Mononuclear cell (primary cell): ENCODE results near the gene SLC2A14. TPM values are rescaled to one million over a fixed set of nuclear protein-coding genes. Genes with fewer than 3 reads are reported as not detected.
"Not testable (repeated sequence)": the region's sequence is repeated elsewhere in the genome, so short reads cannot be mapped to it uniquely, and the experiment has no call there.

ENCODE experiments used
- H3K27me3 ChIP-seq: 2 replicates; pipeline ENCODE4 v1.6.0; 2011; ENCODE audit warnings: low read length, control low read depth; ENCODE audit not compliant: insufficient read depth
- H3K4me1 ChIP-seq: 2 replicates; pipeline ENCODE4 v1.5.1; 2011; ENCODE audit warnings: mild to moderate bottlenecking, low read length, control low read depth; ENCODE audit not compliant: insufficient read depth
- H3K4me3 ChIP-seq: 2 replicates; pipeline ENCODE4 v1.5.1; 2011; ENCODE audit warnings: mild to moderate bottlenecking, low read length, moderate library complexity
- H3K9me3 ChIP-seq: 2 replicates; pipeline ENCODE4 v1.5.1; 2011; ENCODE audit warnings: low read depth, mild to moderate bottlenecking, control low read depth, low read length
- total RNA-seq: library from RNA; depleted of rRNA; stranded (reverse); fragments of >200 nt; gene quantifications from one replicate; pipeline ENCODE4 v1.2.3, GENCODE V29; 2012

Gene SLC2A14
- total RNA-seq, 1 donor: 0.21 TPM

DNA sequence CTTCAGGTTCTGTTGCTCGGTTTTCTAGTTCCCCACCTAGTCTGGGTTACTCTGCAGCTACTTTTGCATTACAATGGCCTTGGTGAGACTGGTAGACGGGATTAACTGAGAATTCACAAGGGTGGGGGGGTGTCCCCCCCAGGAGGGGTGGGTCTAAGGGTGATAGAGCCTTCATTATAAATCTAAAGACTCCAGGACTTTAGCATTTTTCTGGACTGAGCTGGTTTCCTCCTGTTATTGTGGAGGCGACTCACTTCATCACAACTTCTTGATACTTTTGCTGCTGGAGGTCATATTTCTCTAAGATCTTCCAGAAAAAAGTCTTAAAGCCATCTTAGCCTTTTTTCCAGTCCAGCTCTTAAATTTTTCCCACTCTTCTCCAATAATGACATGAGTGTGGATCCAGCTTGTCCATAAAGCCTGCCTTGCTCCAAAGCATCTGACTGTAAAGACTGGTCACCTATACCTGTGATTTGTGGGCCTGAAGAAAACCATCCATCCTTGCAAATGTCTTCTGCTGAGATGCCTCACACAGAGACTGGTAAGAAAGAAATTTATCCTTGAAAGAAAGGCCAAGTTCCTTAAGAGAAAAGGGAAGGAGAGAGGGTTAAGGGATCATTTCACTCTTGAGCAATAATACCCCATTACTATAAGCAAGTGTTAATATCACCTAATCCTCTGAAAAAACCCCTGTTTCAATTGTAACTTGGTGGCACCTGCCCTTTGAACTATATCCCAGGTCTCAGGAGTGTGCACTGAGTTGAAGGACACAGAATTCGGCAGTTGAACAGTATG lies 19.7 kb upstream of the SLC2A14 start:
- no peaks in the 10 kb centered on the region for H3K9me3 ChIP-seq
- no peak overlapping the region for H3K4me3 ChIP-seq
- H3K4me1 ChIP-seq: peaks cover 22% of the 10 kb centered on the region
- no peaks in the 10 kb centered on the region for H3K27me3 ChIP-seq

DNA sequence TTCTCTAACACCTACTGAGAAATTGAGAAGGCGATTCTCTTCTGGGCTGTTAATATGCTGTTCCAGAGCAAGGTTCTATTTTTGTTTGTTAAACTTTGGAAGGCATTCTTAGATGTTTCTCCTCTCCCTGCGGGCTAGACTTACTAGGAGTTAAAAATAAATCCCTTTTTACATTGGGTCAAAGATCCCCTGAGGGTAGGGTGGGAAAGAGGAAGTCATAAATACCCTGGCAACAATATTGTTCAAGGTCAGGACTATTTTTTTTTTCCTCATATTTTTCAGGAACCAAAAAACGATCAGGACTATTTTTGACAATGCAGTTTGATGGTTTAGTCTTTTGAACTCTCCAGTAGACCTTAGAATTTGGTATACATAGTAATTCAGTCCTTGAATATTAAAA lies 12.0 kb upstream of the SLC2A14 start:
- Histone ChIP-seq H3K4me1 (peaks cover 10% of the 10 kb centered on the region), H3K4me3 (no peak overlapping the region), H3K27me3 (no peaks in the 10 kb centered on the region), H3K9me3 (no peaks in the 10 kb centered on the region)

DNA sequence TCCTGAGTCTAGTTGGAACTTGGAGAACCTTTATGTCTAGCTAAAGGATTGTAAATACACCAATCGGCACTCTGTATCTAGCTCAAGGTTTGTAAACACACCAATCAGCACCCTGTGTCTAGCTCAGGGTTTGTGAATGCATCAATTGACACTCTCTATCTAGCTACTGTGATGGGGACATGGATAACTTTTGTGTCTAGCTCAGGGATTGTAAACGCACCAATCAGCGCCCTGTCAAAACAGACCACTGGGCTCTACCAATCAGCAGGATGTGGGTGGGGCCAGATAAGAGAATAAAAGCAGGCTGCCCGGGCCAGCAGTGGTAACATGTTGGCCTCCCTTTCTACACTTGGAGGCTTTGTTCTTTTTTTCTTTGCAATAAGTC lies 9.0 kb upstream of the SLC2A14 start:
- H3K4me3 ChIP-seq, H3K27me3 ChIP-seq, H3K4me1 ChIP-seq, H3K9me3 ChIP-seq: not testable (repeated sequence)

DNA sequence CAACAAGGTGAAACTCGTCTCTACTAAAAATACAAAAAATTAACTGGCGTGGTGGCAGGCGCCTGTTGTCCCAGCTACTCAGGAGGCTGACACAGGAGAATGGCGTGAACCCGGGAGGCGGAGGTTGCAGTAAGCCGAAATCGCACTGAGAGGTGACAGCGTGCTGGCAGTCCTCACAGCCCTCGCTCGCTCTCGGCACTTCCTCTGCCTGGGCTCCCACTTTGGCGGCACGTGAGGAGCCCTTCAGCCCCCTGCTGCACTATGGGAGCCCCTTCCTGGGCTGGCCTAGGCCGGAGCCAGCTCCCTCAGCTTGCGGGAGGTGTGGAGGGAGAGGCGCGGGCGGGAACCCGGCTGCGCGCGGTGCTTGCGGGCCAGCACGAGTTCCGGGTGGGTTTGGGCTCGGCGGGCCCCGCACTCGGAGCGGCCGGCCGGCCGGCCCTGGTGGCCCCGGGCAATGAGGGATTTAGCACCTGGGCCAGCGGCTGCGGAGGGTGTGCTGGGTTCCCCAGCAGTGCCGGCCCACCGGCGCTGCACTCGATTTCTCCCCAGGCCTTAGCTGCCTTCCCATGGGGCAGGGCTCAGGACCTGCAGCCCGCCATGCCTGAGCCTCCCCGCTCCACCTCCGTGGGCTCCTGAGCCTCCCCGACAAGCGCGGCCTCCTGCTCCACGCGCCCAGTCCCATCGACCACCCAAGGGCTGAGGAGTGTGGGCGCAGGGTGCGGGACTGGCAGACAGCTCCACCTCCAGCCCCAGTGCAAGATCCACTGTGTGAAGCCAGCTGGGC lies 8.4 kb upstream of the SLC2A14 start:
- H3K9me3 ChIP-seq, H3K4me1 ChIP-seq, H3K27me3 ChIP-seq, H3K4me3 ChIP-seq: not testable (repeated sequence)

DNA sequence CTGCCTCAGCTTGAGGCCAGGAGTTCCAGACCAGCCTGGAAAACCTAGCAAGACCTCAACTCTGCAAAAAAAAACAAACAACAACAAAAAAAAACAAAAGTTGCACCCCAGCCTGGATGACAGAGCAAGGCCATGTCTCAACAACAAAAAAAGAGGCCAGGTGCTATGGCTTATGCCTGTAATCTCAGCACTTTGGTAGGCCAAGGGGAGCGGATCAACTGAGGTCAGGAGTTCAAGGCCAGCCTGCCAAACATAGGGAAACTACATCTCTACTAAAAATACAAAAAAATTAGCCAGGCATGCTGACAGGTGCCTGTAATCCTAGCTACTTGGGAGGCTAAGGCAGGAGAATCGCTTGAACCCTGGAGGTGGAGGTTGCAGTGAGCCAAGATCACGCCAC lies 6.5 kb upstream of the SLC2A14 start:
- peaks cover under 1% of the 10 kb centered on the region for H3K27me3 ChIP-seq
- H3K4me3 ChIP-seq: no peak overlapping the region
- H3K4me1 ChIP-seq: no peaks in the 10 kb centered on the region
- H3K9me3 ChIP-seq: no peaks in the 10 kb centered on the region

DNA sequence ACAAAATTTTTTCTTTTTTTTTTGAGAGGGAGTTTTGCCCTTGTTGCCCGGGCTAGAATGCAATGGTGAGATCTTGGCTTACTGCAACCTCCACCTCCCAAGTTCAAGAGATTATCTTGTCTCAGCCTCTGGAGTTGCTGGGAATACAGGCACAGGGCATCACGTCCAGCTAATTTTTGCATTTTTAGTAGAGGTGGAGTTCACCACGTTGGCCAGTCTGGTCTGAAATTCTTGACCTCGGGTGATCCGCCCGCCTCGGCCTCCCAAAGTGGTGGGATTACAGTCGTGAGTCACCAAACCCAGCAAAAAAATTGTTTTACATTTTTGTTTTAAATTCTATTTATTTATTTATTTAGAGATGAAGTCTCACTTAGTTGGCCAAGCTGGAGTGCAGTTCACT lies 4.7 kb upstream of the SLC2A14 start:
- peaks cover 18% of the 10 kb centered on the region for H3K27me3 ChIP-seq

DNA sequence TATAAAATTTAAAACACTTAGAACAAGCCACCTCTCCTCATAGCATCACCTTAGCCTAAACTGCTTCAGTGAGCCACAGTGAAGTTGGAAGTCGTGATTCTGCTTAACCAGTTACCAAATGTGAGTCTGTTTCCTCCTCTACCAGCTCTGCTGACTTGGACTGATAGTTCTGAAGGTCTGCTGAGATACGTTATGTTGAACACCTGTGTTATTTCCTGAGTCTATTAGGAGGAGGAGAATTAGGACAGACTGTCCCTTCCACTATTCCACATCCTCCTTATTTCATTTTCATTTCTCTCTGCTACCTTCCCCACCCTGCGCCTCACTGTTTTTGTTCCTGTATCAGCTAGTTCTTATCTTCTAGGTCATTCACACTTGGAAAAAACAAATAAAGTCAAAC lies 2.4 kb downstream of the SLC2A14 start:
- Histone ChIP-seq H3K4me1 (peaks cover 7% of the 10 kb centered on the region), H3K4me3 (no peak overlapping the region), H3K27me3 (peaks cover 27% of the 10 kb centered on the region), H3K9me3 (no peaks in the 10 kb centered on the region)

More for the DNA sequence above, 4.7 kb upstream of the SLC2A14 start:
- Histone ChIP-seq H3K4me3 (no peak overlapping the region), H3K4me1 (peaks cover 7% of the 10 kb centered on the region), H3K9me3 (no peaks in the 10 kb centered on the region)

DNA sequence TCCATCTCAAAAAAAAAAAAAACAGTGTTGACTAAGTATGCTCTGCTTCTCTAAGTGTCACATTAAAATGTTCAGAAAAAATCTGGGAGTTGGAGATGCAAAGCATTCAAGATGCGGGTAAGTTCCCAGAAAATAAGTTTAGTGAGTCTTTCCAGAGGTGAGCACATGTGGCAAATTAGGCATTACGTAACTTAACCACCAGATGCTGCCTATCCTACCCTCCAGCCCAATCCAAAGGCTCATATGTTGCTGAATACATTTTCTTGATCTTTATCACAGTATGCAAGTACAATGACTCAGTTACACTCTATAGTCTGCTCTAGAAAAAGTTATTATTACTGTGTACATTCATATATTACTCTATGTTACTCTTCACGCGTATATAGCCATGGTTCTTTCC lies 3.6 kb downstream of the SLC2A14 start:
- Histone ChIP-seq H3K9me3 (no peaks in the 10 kb centered on the region), H3K4me1 (peaks cover 7% of the 10 kb centered on the region), H3K27me3 (peaks cover 26% of the 10 kb centered on the region), H3K4me3 (no peak overlapping the region)

DNA sequence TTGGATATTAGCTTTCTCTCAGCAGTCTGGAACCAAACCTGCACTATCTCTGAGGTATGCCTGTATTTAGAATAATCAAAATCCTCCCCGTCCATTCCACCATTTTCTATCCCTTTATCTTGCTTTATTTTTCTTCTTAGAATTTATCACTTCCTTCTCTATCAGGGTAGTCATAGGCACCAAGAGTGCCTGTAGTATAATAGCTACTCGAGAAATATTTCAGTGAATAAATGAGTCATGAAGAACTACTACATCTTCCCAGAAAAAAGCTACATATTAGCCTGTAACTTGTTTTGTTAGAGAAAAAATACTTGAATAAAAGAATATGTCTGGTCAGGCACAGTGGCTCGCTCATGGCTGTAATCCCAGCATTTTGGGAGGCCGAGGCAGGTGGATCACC lies 4.3 kb downstream of the SLC2A14 start:
- Histone ChIP-seq H3K4me1 (peaks cover 11% of the 10 kb centered on the region), H3K4me3 (no peak overlapping the region), H3K9me3 (no peaks in the 10 kb centered on the region), H3K27me3 (peaks cover 18% of the 10 kb centered on the region)

DNA sequence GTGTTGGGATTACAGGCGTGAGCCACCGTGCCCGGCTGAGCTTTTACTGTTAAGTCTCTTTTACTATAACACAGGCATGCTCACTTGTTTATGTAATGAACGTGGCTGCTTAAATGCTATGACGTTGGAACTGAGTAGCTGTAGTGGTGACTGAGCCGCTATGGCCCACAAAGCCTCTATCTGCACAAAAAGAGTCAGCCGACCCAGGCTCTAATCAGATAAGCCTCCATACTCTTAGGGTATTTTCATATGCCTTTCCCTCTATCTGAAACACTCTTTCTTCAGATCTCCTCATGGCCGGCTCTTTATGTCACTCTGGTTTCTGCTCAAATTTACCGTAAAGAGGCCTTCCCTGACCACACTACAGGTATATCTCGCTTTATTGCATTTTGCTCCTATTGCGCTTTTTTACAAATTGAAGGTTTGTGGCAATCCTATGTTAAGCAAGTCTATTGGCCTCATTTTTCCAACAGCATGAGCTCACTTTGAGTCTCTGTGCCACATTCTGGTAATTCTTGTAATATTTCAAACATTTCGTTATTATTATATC lies 8.0 kb downstream of the SLC2A14 start:
- Histone ChIP-seq H3K4me1 (peaks cover 16% of the 10 kb centered on the region), H3K27me3 (no peaks in the 10 kb centered on the region), H3K4me3 (no peak overlapping the region), H3K9me3 (no peaks in the 10 kb centered on the region)

DNA sequence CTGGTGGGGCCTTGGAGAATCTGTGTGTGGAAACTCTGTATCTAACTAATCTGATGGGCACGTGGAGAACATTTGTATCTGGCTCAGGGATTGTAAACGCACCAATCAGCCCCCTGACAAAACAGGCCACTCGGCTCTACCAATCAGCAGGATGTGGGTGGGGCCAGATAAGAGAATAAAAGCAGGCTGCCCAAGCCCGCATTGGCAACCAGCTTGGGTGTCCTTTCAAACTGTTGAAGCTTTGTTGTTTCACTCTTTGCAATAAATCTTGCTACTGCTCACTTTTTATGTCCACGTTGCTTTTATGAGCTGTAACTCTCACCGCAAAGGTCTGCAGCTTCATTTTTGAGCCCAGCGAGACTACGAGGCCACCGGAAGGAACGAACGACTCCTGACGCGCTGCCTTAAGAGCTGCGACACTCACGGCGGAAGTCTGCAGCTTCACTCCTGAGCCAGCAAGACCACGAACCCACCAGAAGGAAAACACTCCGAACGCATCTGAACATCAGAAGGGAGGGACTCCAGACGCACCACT lies 9.8 kb downstream of the SLC2A14 start:
- H3K9me3 ChIP-seq, H3K27me3 ChIP-seq, H3K4me3 ChIP-seq: not testable (repeated sequence)
- H3K4me1 ChIP-seq: peaks cover 17% of the 10 kb centered on the region

DNA sequence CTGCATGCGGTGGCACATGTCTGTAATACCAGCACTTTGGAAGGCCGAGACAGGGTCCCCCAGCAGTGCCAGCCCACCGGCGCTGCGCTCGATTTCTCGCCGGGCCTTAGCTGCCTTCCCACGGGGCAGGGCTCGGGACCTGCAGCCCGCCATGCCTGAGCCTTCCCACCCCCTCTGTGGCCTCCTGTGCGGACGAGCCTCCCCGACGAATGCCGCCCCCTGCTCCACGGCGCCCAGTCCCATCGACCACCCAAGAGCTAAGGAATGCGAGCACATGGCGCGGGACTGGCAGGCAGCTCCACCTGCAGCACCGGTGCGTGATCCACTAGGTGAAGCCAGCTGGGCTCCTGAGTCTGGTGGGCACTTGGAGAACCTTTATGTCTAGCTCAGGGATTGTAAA lies 10.4 kb downstream of the SLC2A14 start:
- peaks cover 20% of the 10 kb centered on the region for H3K4me1 ChIP-seq
- not testable (repeated sequence) for H3K27me3 ChIP-seq, H3K9me3 ChIP-seq, H3K4me3 ChIP-seq

DNA sequence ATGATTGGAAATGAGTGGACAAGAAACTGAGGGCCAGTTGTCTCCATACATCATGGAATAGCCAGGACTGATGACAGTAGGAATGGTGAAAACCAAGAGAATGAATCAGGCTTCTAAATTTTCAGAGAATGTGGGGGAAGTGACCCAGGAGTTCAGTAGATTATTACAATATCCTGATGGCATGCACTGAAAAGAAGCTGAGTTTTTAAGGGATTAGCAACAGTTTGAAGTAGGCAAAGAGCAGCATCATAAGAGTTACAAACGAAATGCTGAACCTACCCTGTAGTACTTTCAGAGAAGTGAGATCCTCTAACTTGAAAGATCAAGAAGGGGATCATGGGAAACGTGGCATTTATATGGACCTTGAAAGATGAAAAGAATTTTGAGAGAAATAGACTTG lies 13.2 kb downstream of the SLC2A14 start:
- Histone ChIP-seq H3K27me3 (no peaks in the 10 kb centered on the region), H3K9me3 (no peaks in the 10 kb centered on the region), H3K4me3 (no peak overlapping the region), H3K4me1 (peaks cover 20% of the 10 kb centered on the region)

DNA sequence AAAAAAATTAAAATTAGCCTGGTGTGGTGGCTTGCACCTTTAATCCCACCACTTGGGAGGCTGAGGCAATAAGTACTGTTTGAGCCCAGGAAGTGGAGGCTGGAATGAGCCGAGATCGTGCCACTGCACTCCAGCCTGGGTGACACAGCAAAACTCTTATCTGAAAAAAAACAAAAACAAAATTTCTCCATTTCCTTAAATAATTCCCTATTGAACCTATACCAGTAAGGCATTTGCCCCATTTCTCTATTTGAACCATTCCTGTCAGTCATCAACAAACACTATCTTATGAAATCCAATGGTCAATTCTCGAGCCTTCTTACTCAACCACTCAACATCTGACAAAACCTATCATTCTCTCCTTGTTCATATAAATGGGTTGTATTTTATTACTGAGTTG lies 14.7 kb downstream of the SLC2A14 start:
- H3K4me3 ChIP-seq: no peak overlapping the region
- no peaks in the 10 kb centered on the region for H3K9me3 ChIP-seq
- H3K4me1 ChIP-seq: peaks cover 12% of the 10 kb centered on the region
- H3K27me3 ChIP-seq: no peaks in the 10 kb centered on the region

DNA sequence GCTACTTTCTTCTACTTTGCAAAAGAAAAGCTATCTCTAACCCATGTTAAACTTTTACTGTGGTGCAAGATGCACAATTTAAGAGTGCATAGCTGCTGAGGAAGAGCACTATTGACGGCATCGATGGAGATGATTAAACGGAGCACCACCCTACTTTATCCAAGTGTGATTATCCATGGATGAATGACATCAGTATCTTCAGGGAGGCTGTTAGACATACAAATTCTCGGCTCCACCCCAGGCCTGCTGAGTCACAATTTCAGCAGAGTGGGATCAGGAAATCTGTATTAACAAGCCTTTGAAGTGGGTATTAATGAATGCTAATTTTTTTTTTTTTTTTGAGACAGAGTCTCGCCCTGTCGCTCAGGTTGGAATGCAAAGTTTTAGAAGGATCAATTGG lies 16.2 kb downstream of the SLC2A14 start:
- peaks cover 10% of the 10 kb centered on the region for H3K4me1 ChIP-seq
- H3K9me3 ChIP-seq: no peaks in the 10 kb centered on the region
- no peak overlapping the region for H3K4me3 ChIP-seq
- no peaks in the 10 kb centered on the region for H3K27me3 ChIP-seq
